Keratinocyte (primary cell): ENCODE results near the gene DACT2. TPM values are rescaled to one million over a fixed set of nuclear protein-coding genes. Genes with fewer than 3 reads are reported as not detected.

Experiments used
- DNase-seq: peaks from one replicate; pipeline ENCODE4 v3.0.0-alpha.2; 2011; ENCODE audit warnings: low read depth, missing footprints, low spot score
- FAIRE-seq: peaks from 2 replicates; lab custom pipeline; 2011; peaks lifted over from hg19 to GRCh38; lab: Jason Lieb, UNC
- H2AFZ ChIP-seq: 2 replicates; pipeline ENCODE4 v1.6.0; 2012; ENCODE audit warnings: low read length, control low read depth, inconsistent platforms; ENCODE audit not compliant: control insufficient read depth
- H3K27ac ChIP-seq: 2 replicates; pipeline ENCODE4 v1.5.1; 2011; ENCODE audit warnings: low read length; ENCODE audit not compliant: control insufficient read depth, insufficient read depth
- H3K27me3 ChIP-seq: 3 replicates; pipeline ENCODE4 v1.6.0; 2011; ENCODE audit warnings: low read length; ENCODE audit not compliant: control insufficient read depth, insufficient read depth; ENCODE audit errors: extremely low read depth
- H3K36me3 ChIP-seq, 2 experiments: 2 replicates in 1 of 2; 3 replicates in 1 of 2; pipeline ENCODE4 v1.5.1; 2011; ENCODE audit warnings: low read length in 2 of 2, mild to moderate bottlenecking in 1 of 2; ENCODE audit not compliant: control insufficient read depth in 2 of 2, insufficient read depth in 2 of 2; ENCODE audit errors: extremely low read depth in 1 of 2
- H3K4me1 ChIP-seq: 3 replicates; pipeline ENCODE4 v1.5.1; 2011; ENCODE audit warnings: low read length; ENCODE audit not compliant: control insufficient read depth, insufficient read depth; ENCODE audit errors: extremely low read depth
- H3K4me2 ChIP-seq: 3 replicates; pipeline ENCODE4 v1.6.0; 2011; ENCODE audit warnings: low read depth, low read length; ENCODE audit not compliant: control insufficient read depth, insufficient read depth; ENCODE audit errors: extremely low read depth
- H3K4me3 ChIP-seq, 3 experiments: fragments of 200-600 bp in 1 of 3; sonication (generic) in 1 of 3; 2 replicates in 2 of 3; 3 replicates in 1 of 3; pipeline ENCODE4 v1.5.1; 2011 to 2016; ENCODE audit warnings: low read length in 3 of 3, mild to moderate bottlenecking in 3 of 3, control low read depth in 2 of 3, inconsistent platforms in 1 of 3, low read depth in 1 of 3, mixed read lengths in 1 of 3, mixed run types in 1 of 3, moderate library complexity in 1 of 3; ENCODE audit not compliant: control insufficient read depth in 2 of 3, insufficient read depth in 2 of 3; ENCODE audit errors: extremely low read depth in 1 of 3
- H3K79me2 ChIP-seq: 2 replicates; pipeline ENCODE4 v1.6.0; 2012; ENCODE audit warnings: low read length; ENCODE audit not compliant: control insufficient read depth, insufficient read depth
- H3K9ac ChIP-seq: 3 replicates; pipeline ENCODE4 v1.6.0; 2011; ENCODE audit warnings: low read length; ENCODE audit not compliant: control insufficient read depth, insufficient read depth; ENCODE audit errors: extremely low read depth
- H3K9me1 ChIP-seq: 3 replicates; pipeline ENCODE4 v1.6.0; 2011; ENCODE audit warnings: low read length; ENCODE audit not compliant: control insufficient read depth, insufficient read depth; ENCODE audit errors: extremely low read depth
- H3K9me3 ChIP-seq: 2 replicates; pipeline ENCODE4 v1.5.1; 2012; ENCODE audit warnings: low read depth, low read length; ENCODE audit not compliant: control insufficient read depth
- H4K20me1 ChIP-seq: 3 replicates; pipeline ENCODE4 v1.6.0; 2011; ENCODE audit warnings: low read length; ENCODE audit not compliant: control insufficient read depth, insufficient read depth; ENCODE audit errors: extremely low read depth
- EZH2 ChIP-seq: IDR thresholded peaks from one replicate; pipeline ENCODE4 v1.6.1; 2012; ENCODE audit warnings: inconsistent platforms, mild to moderate bottlenecking, low read length, moderate library complexity
- dilution Hi-C: fragments of 300-500 bp; cut with MboI; formaldehyde crosslinking; loops from one replicate; pipeline ENCODE4 v1.7.0; 2020; ENCODE audit warnings: low sequenced_read_pairs; ENCODE audit not compliant: extremely low pct_ligation_motif_present
- polyA plus RNA-seq, 5 experiments: library from polyadenylated mRNA; depleted of rRNA in 3 of 5; stranded (reverse) in 3 of 5; stranded (forward) in 1 of 5; unstranded in 1 of 5; fragments of >200 nt; gene quantifications; 1 replicate in 1 of 5; 2 replicates in 3 of 5; 3 replicates in 1 of 5; pipeline versions ENCODE4 v1.2.1 to v1.2.3, GENCODE V29; 2011 to 2012; ENCODE audit warnings: missing spikeins in 2 of 5, low read depth in 1 of 5, low replicate concordance in 1 of 5
- TF ChIP-seq, protein P1 (sequence below), 3 experiments: IDR thresholded peaks in 1 of 3; conservative IDR thresholded peaks in 1 of 3; optimal IDR thresholded peaks in 1 of 3; 2 replicates in 2 of 3; 3 replicates in 1 of 3; pipeline versions ENCODE3 to v1.5.1; 2011; ENCODE audit warnings: low read length in 3 of 3, mild to moderate bottlenecking in 3 of 3, moderate library complexity in 2 of 3, control low read depth in 1 of 3, inconsistent platforms in 1 of 3; ENCODE audit not compliant: insufficient read depth in 2 of 3; ENCODE audit errors: extremely low read depth in 1 of 3

DACT2 gene
- polyA plus RNA-seq, 1 donor (not counting 4 experiments of a cell fraction or from before 2014, with no cell fraction given) = 0.09 TPM

GRCh38 chr6:168293636-168294530 lies 25.7 kb downstream of the DACT2 start:
- TF ChIP-seq, protein P1, sequence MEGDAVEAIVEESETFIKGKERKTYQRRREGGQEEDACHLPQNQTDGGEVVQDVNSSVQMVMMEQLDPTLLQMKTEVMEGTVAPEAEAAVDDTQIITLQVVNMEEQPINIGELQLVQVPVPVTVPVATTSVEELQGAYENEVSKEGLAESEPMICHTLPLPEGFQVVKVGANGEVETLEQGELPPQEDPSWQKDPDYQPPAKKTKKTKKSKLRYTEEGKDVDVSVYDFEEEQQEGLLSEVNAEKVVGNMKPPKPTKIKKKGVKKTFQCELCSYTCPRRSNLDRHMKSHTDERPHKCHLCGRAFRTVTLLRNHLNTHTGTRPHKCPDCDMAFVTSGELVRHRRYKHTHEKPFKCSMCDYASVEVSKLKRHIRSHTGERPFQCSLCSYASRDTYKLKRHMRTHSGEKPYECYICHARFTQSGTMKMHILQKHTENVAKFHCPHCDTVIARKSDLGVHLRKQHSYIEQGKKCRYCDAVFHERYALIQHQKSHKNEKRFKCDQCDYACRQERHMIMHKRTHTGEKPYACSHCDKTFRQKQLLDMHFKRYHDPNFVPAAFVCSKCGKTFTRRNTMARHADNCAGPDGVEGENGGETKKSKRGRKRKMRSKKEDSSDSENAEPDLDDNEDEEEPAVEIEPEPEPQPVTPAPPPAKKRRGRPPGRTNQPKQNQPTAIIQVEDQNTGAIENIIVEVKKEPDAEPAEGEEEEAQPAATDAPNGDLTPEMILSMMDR (optimal IDR thresholded peaks at IDR 0.05 in 1 of 3, IDR thresholded peaks at IDR 0.05 in 1 of 3, conservative IDR thresholded peaks at IDR 0.05 in 1 of 3; ENCODE audit: extremely low read depth in 1 of 3, insufficient read depth in 2 of 3, low read length in 3 of 3) = no peak
- no peak for TF ChIP-seq EZH2
- Histone ChIP-seq H3K9me1 (no peaks in the 10 kb centered on the region), H3K27me3 (no peaks in the 10 kb centered on the region), H3K4me3 (no peak overlapping the region), H3K9ac (no peak overlapping the region), H3K4me1 (no peaks in the 10 kb centered on the region), H3K9me3 (no peaks in the 10 kb centered on the region), H3K36me3 (no peaks in the 10 kb centered on the region), H3K4me2 (no peak overlapping the region), H2AFZ (no peak overlapping the region), H3K27ac (no peak overlapping the region), H3K79me2 (no peaks in the 10 kb centered on the region), H4K20me1 (no peaks in the 10 kb centered on the region)
- FAIRE-seq (no peak), DNase-seq (no peak)
- dilution Hi-C loops = no loop called here

DNA sequence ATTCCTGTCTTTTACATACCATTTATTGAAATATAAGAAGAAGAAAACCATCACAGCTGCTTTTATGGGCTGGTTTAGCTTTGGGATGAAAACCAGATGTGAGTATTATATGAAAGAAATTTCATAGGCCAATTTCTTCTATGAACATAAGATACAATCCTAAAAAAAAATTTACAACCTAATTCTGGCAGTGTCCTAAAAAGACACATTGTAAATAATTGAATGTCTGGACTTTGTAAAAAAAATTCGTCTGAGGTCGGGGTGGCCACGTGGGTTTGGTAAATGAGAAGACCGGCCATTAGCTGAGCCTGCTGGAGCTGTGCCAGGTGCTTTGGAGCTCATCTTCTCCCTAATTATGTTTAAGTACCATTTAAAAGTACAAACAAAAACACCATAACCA lies 26.8 kb downstream of the DACT2 start:
- no peaks in the 10 kb centered on the region for H3K9me1 ChIP-seq
- H4K20me1 ChIP-seq = no peaks in the 10 kb centered on the region
- TF ChIP-seq, protein P1 (optimal IDR thresholded peaks at IDR 0.05 in 1 of 3, IDR thresholded peaks at IDR 0.05 in 1 of 3, conservative IDR thresholded peaks at IDR 0.05 in 1 of 3; ENCODE audit: extremely low read depth in 1 of 3, insufficient read depth in 2 of 3, low read length in 3 of 3) = no peak
- no peak for TF ChIP-seq EZH2
- no peak overlapping the region for H3K4me3 ChIP-seq
- H3K4me2 ChIP-seq = no peak overlapping the region
- no peaks in the 10 kb centered on the region for H3K36me3 ChIP-seq
- dilution Hi-C loops = no loop called here
- no peak for DNase-seq
- H3K27ac ChIP-seq = no peak overlapping the region
- H3K9ac ChIP-seq = no peak overlapping the region
- no peaks in the 10 kb centered on the region for H3K79me2 ChIP-seq
- H3K4me1 ChIP-seq = no peaks in the 10 kb centered on the region
- FAIRE-seq = no peak
- H3K9me3 ChIP-seq = no peaks in the 10 kb centered on the region
- no peaks in the 10 kb centered on the region for H3K27me3 ChIP-seq
- no peak overlapping the region for H2AFZ ChIP-seq
